HTERT RPE-1 (cell line): Measurements from ENCODE around the gene DUOXA2.

Experiments used
- in situ Hi-C: fragments of 300-500 bp; cut with MboI; formaldehyde crosslinking; loops from 4 replicates; pipeline ENCODE4 v1.14.3; 2020; ENCODE audit warnings: low sequenced_read_pairs

The DUOXA2 gene

DNA sequence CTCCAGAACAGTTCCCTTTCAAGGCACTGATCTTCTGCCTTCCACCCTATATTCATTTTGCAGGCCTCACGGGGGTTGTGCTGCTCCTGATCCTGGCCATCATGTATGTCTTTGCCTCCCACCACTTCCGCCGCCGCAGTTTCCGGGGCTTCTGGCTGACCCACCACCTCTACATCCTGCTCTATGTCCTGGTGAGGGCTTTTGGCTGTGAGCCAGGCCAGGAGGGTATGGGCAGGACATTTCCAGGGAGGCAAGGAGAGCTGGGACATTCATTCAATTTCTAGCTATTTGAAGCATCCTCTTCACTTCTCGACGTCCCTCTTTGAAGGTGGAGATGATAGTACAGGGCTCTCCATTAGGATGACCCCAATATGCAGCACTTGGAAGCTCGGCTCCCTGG is 41.6 kb downstream of the DUOXA2 start:
- in situ Hi-C loops = no loop called here

DNA sequence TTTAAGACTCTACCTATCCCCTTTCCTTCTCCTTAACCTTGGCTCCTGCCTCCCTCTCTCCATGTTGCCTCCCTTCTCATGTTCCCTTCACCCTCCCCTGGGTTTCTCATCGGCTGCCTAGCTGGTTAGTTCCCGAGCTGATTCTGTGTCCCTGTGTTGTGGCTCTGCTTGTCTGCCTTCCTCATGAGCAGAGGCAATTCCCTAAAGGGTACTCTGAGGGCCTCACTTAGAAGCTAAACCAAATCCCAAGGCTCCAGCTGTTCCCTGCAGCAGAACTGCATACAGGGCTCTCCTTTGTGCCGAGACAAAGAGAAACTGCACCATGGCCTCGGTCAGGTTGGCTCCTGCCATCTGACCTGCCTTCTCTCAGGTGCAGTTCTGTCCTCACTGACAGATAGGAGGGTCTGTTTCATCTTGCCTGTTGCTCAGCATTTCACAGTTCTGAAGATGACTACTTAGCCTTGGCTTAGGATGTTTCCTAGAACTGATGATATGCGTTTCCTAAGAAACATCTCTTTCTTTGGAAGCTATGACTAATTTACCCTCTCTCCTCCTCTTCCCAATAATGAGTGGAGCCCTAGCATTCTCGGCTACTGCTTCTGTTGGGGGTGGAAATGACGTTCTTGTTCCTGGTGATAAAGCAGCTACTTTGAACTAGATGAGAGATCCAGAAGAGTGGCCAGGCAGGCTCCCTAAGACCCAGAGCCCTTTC is 42.8 kb downstream of the DUOXA2 start:
- in situ Hi-C loops = no loop called here

DNA sequence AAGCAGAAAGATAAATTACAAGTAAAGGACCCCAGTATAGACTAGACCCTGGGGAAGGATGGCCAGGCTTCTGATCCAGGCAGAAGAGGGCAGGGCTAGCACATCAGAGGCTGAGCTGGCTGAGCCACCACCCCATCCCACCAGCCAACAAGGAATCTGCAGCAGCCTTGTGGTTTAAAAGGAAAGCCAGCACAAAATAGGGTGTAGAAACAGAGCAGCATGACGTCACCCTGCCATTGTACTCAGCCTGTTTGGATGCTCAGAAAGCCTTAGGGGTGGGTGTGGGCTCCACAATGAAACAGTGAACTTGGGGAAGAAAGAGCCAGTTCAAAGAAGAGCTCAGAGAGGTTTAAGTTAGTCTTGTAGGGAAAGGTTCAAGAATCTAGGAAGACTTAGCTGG is 43.8 kb downstream of the DUOXA2 start:
- in situ Hi-C loops = no loop called here

DNA sequence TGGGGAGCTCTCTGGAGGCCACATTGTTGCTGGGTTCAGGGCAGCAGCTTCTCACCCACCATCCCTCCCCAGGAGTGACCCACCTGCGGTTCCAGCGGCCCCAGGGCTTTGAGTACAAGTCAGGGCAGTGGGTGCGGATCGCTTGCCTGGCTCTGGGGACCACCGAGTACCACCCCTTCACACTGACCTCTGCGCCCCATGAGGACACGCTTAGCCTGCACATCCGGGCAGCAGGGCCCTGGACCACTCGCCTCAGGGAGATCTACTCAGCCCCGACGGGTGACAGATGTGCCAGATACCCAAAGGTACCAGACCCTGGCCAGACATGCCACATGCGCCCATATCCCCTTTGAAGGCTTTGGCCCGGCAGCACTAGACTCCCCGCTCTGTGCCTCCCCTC is 47.5 kb downstream of the DUOXA2 start:
- in situ Hi-C loops = no loop called here

DNA sequence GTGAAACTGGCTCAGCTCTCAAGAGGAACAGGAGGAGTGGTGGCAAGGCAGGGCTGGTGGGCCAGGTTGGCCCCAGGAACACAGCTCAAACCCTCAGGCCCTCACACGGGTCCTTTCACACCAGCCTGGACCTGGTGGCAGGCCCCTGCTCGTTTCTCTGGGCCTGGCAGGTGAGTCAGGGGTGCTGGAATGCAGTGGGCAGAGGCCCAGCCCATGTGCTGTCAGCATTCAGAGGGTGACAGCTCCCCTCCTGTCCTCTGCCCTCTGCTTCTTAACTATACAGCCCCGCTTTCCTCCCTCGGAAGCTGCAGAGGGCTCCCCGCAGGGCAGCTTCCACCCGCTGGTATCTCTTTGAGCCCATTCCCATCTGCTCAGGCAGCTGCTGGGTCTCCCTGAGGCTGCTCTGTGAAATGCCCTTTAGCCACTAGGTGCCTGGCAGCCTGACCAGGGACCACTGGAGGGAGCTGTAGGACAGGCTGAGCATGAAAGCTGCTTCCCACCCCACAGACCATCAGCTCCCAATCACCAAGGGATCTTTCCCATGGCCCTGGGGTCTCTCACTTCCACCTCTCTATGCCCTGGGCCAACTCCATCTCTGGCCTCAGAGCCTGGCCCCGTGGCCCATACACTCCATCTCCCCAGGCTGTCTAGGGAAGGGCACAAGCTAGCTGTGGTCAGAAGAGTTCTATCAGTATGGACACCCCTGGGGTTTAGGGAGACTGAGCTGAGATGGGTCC is 48.8 kb downstream of the DUOXA2 start:
- in situ Hi-C loops = no loop called here

DNA sequence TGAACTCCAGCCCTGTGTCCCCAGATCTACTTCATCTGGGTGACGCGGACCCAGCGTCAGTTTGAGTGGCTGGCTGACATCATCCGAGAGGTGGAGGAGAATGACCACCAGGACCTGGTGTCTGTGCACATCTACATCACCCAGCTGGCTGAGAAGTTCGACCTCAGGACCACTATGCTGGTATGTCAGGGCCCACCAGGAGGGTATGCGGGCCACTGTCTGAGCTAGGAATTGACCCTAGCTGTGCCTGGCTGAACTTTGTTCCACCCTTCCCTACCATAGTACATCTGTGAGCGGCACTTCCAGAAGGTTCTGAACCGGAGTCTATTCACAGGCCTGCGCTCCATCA is 49.4 kb downstream of the DUOXA2 start:
- in situ Hi-C loops = no loop called here

DNA sequence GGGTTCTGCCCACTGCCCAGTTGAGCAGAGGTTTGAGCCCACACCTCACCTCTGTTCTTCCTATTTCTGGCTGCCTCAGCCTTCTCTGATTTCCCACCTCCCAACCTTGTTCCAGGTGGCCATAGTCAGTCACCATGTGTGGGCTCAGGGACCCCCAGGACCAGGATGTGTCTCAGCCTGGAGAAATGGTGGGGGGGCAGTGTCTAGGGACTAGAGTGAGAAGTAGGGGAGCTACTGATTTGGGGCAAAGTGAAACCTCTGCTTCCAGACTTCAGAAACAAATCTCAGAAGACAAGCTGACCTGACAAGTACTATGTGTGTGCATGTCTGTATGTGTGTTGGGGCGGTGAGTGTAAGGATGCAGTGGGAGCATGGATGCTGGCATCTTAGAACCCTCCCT is 50.8 kb downstream of the DUOXA2 start:
- in situ Hi-C loops = no loop called here

DNA sequence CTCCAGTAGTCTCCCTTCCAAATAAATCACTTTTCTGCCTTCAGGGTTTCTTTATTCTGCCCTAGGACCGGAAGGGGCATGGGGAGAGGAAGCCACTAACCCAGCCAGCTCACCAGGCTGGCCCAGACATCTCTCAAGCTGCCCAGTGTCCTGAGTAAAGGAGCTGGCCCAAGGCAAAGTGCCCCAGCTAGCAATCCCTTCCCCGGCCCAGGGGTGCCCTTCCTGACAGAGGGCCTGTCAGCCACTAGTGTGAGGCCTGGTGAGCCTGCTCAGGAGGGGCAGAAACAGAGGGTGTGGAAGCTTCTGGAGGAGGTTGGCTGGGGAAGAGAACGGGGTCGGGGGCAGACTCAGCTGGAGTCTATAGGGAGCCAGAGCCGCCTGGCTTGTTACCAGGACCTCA is 51.4 kb downstream of the DUOXA2 start:
- in situ Hi-C loops = no loop called here

DNA sequence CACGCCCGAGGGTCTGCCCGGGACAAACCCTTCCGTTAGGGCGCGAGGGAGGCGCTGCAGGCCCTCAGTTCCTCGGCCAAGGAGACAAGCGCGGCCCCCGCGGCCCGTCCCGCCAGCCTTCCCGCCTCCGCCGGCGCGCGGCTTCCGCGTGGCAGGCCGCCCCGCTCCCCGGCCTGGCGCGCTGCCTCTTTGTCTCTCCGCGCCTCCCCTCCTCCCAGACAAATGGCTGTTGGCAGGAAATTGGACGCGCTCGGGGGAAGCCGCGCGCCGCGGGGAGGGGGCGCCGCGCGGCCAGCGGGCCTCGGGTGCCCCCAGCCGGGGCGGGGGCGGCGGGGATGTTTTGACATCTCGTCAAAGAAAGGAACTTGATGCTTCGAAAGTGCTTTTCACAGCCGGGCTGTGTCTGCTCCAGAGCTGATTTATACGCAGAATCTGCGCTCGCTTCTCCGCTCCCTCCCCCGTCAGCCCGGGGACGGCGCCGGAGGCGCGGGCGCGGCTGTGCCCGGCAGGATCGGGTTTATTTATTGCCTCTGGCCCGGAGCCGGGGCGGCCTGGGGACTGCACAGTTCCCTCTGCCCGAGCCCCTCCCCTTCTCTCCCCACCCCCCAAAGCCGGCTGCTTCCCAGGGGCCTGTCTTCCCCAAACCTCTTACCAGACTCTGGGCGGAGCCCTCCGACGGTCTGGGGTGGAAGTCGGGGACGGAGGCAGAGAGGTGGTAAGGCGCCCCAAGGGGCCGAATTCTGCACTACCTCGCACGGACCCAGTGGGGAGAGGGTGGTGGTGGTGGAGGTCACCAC is 52.9 kb downstream of the DUOXA2 start:
- in situ Hi-C loops = no loop called here

DNA sequence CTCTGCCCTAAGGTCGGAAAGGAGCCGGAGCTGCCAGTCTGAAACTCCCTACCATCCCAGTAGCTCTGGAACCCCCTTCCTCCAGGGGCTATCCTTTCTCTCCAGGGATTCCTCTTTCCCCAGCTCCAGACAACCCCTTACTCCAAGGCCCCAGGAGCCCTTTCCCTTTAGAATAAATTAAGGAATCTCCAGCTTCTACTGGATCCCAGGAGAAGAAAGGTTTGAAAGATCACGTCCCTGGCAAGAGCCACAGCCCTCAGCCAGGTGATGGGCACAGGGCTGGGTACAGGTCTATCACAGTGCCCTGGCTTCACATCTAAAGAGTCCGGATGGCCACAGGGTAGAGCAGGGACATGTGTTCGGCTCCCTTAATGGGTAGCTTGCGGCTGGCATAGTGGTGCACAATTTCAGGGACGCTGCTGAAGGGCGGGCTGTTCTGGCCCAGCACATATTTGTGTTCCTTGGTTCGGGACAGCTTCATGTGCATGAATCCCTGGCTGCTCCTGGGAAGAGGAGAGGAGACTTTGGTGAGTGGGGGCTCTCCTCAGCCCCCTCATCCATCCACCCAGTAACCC is 53.6 kb downstream of the DUOXA2 start:
- in situ Hi-C loops = no loop called here
